NCI-H2227 (cell line): ENCODE measurements around the gene TLE1.

Experiments used
- DNase-seq: peaks from one replicate; lab custom pipeline; 2025; ENCODE audit not compliant: unreplicated experiment; lab: John Stamatoyannopoulos, UW

The TLE1 gene

GRCh38 chr9:81556923-81557322, 132.4 kb downstream of the TLE1 start:
- DNase-seq: no peak

- peak; percentile 91 for DNase-seq
Observed at GRCh38 chr9:81552581-81552991, 136.8 kb downstream of the TLE1 start.

GRCh38 chr9:81550207-81550583, 139.2 kb downstream of the TLE1 start:
- no peak for DNase-seq

- DNase-seq: no peak
Observed at GRCh38 chr9:81549500-81550206, 139.7 kb downstream of the TLE1 start.

- no peak for DNase-seq
Observed at GRCh38 chr9:81548911-81549310, 140.4 kb downstream of the TLE1 start.

GRCh38 chr9:81546489-81546888, 142.9 kb downstream of the TLE1 start:
- DNase-seq: peak; percentile 33

GRCh38 chr9:81543695-81544094, 145.7 kb downstream of the TLE1 start:
- DNase-seq: no peak

GRCh38 chr9:81542118-81542889, 147.0 kb downstream of the TLE1 start:
- no peak for DNase-seq

GRCh38 chr9:81540142-81540710, 149.1 kb downstream of the TLE1 start:
- DNase-seq: no peak

GRCh38 chr9:81539317-81539716, 150.0 kb downstream of the TLE1 start:
- no peak for DNase-seq

- DNase-seq: peak; percentile 5
Observed at GRCh38 chr9:81538890-81539289, 150.5 kb downstream of the TLE1 start.

GRCh38 chr9:81537964-81538363, 151.4 kb downstream of the TLE1 start:
- DNase-seq: no peak

- DNase-seq: no peak
Observed at GRCh38 chr9:81536242-81537025, 152.9 kb downstream of the TLE1 start.

- no peak for DNase-seq
Observed at GRCh38 chr9:81535542-81536241, 153.7 kb downstream of the TLE1 start.

- DNase-seq: no peak
Observed at GRCh38 chr9:81534138-81534875, 155.0 kb downstream of the TLE1 start.
